ENCODE measurements around the gene PSMA6. TPM values are rescaled to one million over a fixed set of nuclear protein-coding genes. Genes with fewer than 3 reads are reported as not detected.
A peak's percentile ranks its signal among the peaks of the same experiment; 100 is the strongest.

Gene PSMA6
- total RNA-seq, 6 experiments from 2014 or later = 66.9 to 122 (median 81.1) TPM

- H3K27ac ChIP-seq = peak overlapping the region; percentile 81 to 98 (median 96)
- ATAC-seq (peak; percentile 67 to 80 (median 76)), DNase-seq (peak; percentile 96 to 99 (median 98))
- intact Hi-C loops (cut with DNase I) = loop anchor here (5.0 kb wide), 1 partner anchor 66 kb away; the partner anchor contains the start of gene NFKBIA (in 2 of the 2)
- peak overlapping the region in 1 of 3 donors; percentile 15 for H3K4me3 ChIP-seq
- peaks cover 2 to 79% (median 37%) of the 10 kb centered on the region in 4 donors for H3K4me1 ChIP-seq
- H3K27me3 ChIP-seq = no peaks in the 10 kb centered on the region
- H3K36me3 ChIP-seq = no peaks in the 10 kb centered on the region
- H3K9me3 ChIP-seq = no peaks in the 10 kb centered on the region
- TF ChIP-seq POLR2A (IDR thresholded peaks at IDR 0.05) = peak; percentile 71
- no peak for TF ChIP-seq CTCF (IDR thresholded peaks at IDR 0.05)
- WGBS (ENCODE audit: insufficient coverage, low coverage, low lambda C conversion rate, missing lambda C conversion rate) = 21% methylated on average over 16 of the region's 28 CpGs
These were observed 44.5 kb downstream of the PSMA6 start for GRCh38 chr14:35336494-35337268.

GRCh38 chr14:35337269-35338255 lies 45.4 kb downstream of the PSMA6 start:
- no peak overlapping the region for H3K4me3 ChIP-seq
- no peaks in the 10 kb centered on the region for H3K27me3 ChIP-seq
- H3K27ac ChIP-seq = peak overlapping the region; percentile 81 to 98 (median 96)
- peaks cover 2 to 87% (median 42%) of the 10 kb centered on the region in 4 donors for H3K4me1 ChIP-seq
- intact Hi-C loops (cut with DNase I) = loop anchor here (5.0 kb wide), 1 partner anchor 65 kb away; the partner anchor contains the start of gene NFKBIA (in 2 of the 2)
- H3K9me3 ChIP-seq = no peaks in the 10 kb centered on the region
- peak in 3 of 4 donors; percentile 2 to 33 (median 16) for ATAC-seq
- TF ChIP-seq CTCF (IDR thresholded peaks at IDR 0.05) = no peak
- TF ChIP-seq POLR2A (IDR thresholded peaks at IDR 0.05) = no peak
- no peaks in the 10 kb centered on the region for H3K36me3 ChIP-seq
- DNase-seq = peak in 2 of 3 donors; percentile 67 to 88
- 43% methylated on average over 6 of the region's 10 CpGs for WGBS (ENCODE audit: insufficient coverage, low coverage, low lambda C conversion rate, missing lambda C conversion rate)

- Histone ChIP-seq H3K27me3 (no peaks in the 10 kb centered on the region), H3K9me3 (no peaks in the 10 kb centered on the region), H3K27ac (peak overlapping the region in 2 of 3 donors; percentile 96 to 98), H3K4me1 (peaks cover 2 to 82% (median 44%) of the 10 kb centered on the region in 4 donors), H3K36me3 (no peaks in the 10 kb centered on the region), H3K4me3 (no peak overlapping the region)
- ATAC-seq (no peak), DNase-seq (peak in 1 of 3 donors; percentile 43)
- TF ChIP-seq CTCF (IDR thresholded peaks at IDR 0.05) = no peak
- TF ChIP-seq POLR2A (IDR thresholded peaks at IDR 0.05) = no peak
- intact Hi-C loops (cut with DNase I) = loop anchor here (5.0 kb wide), 1 partner anchor 63 kb away; the partner anchor contains the start of gene NFKBIA (in 2 of the 2)
- 80% methylated on average over 2 of the region's 16 CpGs for WGBS (ENCODE audit: insufficient coverage, low coverage, low lambda C conversion rate, missing lambda C conversion rate)
These were observed 46.7 kb downstream of the PSMA6 start for GRCh38 chr14:35338731-35339405.
